PC-3 (cell line): ENCODE measurements around the gene TOGARAM2.

Source experiments
- EZH2 ChIP-seq: fragments of 300-600 bp; sonication (generic); IDR thresholded peaks from one replicate; pipeline ENCODE4 v1.6.1; 2017; ENCODE audit warnings: antibody characterized with exemption, mild to moderate bottlenecking, low read length; ENCODE audit not compliant: unreplicated experiment
- EZH2phosphoT487 ChIP-seq: fragments of 300-600 bp; sonication (generic); IDR thresholded peaks from 2 replicates; pipeline ENCODE4 v1.6.1; 2018; ENCODE audit warnings: mild to moderate bottlenecking, antibody characterized with exemption, low read length, borderline replicate concordance
- TF ChIP-seq, protein P1 (sequence below): fragments of 300-600 bp; sonication (generic); conservative IDR thresholded peaks from 2 replicates; pipeline ENCODE4 v1.5.1; 2017; ENCODE audit warnings: antibody characterized with exemption, low read depth, mild to moderate bottlenecking, low read length

DNA sequence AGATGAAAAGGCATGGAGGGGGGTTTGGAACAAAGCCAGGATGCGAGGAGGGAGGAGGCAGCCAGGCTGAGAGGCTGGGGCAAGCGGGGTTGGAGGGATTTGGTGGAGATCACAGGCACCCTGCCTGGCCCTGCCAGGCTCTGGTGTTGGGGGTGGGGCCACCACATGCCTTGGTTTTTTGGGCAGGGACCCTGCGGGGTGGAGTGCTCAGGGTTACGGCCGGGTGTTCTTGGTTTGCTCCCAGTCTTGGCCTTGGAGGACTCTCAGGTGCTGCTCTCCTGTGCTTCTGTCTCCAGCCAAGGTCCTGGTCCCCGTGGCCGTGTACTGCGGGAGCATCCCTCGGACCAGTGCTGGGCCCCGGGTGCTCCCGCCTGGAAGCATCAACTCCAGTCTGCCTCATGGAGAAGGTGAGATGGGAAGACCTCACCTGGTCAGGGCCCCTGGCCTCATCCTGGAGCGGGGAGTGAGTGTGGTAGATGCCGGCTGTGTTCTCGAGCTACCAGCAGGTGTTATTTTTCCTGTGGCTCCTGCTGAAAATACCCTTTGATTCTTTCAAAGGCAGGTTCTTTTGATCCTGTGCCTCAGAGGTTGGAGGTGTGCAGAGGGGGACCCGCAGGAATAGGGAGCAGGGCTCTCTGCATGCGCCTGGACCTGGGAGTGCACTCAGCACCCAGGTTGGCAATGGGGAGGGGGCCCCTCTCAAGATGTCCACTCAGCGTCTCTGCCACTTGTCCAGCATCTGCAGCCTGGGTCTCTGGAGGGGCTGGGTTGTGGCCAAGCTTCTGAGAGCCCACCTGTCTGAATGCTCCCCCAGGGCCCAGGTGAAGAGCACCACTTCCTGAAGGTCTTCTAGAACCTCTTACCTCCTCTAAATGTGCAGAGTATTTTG, 17.0 kb downstream of the TOGARAM2 start:
- TF ChIP-seq, protein P1, sequence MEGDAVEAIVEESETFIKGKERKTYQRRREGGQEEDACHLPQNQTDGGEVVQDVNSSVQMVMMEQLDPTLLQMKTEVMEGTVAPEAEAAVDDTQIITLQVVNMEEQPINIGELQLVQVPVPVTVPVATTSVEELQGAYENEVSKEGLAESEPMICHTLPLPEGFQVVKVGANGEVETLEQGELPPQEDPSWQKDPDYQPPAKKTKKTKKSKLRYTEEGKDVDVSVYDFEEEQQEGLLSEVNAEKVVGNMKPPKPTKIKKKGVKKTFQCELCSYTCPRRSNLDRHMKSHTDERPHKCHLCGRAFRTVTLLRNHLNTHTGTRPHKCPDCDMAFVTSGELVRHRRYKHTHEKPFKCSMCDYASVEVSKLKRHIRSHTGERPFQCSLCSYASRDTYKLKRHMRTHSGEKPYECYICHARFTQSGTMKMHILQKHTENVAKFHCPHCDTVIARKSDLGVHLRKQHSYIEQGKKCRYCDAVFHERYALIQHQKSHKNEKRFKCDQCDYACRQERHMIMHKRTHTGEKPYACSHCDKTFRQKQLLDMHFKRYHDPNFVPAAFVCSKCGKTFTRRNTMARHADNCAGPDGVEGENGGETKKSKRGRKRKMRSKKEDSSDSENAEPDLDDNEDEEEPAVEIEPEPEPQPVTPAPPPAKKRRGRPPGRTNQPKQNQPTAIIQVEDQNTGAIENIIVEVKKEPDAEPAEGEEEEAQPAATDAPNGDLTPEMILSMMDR, result no peak
- TF ChIP-seq EZH2phosphoT487 (no peak), EZH2 (no peak)
